ENCODE measurements around the gene NIM1K.
A peak's percentile ranks its signal among the peaks of the same experiment; 100 is the strongest.
"Not testable (repeated sequence)": the region's sequence is repeated elsewhere in the genome, so short reads cannot be mapped to it uniquely, and the experiment has no call there.

NIM1K gene

DNA sequence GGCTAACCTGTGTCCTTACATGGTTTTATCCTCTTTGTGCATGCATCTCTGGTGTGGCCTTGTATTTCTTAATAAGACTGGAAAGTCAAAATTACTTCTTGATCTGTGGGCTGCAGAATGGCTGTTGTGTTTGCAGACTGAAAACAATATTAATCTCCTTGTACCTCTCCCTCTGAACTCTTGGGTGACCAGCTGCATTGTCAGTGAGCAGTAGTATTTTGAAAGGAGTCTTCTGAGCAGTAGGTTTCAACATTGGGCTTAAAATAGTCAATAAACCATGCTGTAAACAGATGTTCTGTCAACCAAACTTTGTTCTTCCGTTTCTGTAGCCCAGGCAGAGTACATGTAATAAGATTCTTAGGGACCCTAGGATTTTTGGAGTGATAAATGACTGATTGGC lies 26.7 kb upstream of the NIM1K start:
- in situ Hi-C loops (cut with HindIII; ENCODE audit: low pct_unique_long_range_greater_than_20kb, low sequenced_read_pairs): no loop called here
- no peak for TF ChIP-seq JUND (IDR thresholded peaks at IDR 0.05; ENCODE audit: low read depth)
- DNase-seq (ENCODE audit: low read depth in 1 of 2, low spot score in 1 of 2): no peak

DNA sequence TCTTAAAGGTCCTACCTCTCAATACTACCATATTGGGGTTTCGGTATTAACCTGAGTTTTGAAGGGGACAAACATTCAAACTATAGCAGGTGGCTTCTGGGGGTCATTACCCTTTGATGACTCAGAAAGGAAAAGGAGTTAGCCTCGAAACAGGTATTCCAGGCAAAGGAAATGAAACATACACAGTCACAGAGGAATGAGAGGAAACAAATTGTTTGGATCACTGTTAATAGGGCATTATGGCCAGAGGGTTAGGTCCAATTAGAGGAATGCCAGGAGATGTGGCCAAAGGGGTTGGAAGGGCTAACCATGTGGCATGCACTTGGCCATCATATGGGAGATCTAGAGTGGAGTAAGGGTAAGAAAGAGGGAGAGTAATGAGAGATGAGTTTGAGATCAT lies 23.9 kb upstream of the NIM1K start:
- no peak for TF ChIP-seq JUND (IDR thresholded peaks at IDR 0.05; ENCODE audit: low read depth)
- no peak for DNase-seq (ENCODE audit: low read depth in 1 of 2, low spot score in 1 of 2)
- in situ Hi-C loops (cut with HindIII; ENCODE audit: low pct_unique_long_range_greater_than_20kb, low sequenced_read_pairs): no loop called here

DNA sequence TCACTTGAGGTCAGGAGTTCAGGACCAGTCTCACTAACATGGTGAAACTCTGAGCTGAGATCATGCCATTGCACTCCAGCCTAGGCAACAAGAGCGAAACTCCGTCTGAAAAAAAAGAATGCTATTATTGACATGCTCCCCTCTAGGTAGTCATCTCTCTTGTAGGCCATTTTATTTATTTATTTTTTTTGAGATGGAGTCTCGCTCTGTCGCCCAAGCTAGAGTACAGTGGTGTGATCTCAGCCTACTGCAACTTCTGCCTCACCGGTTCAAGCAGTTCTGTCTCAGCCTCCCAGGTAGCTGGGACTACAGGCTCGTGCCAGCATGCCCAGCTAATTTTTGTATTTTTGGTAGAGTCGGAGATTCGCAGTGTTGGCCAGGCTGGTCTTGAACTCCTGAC lies 20.6 kb upstream of the NIM1K start:
- no peak for TF ChIP-seq JUND (IDR thresholded peaks at IDR 0.05; ENCODE audit: low read depth)
- in situ Hi-C loops (cut with HindIII; ENCODE audit: low pct_unique_long_range_greater_than_20kb, low sequenced_read_pairs): no loop called here
- no peak for DNase-seq (ENCODE audit: low read depth in 1 of 2, low spot score in 1 of 2)

DNA sequence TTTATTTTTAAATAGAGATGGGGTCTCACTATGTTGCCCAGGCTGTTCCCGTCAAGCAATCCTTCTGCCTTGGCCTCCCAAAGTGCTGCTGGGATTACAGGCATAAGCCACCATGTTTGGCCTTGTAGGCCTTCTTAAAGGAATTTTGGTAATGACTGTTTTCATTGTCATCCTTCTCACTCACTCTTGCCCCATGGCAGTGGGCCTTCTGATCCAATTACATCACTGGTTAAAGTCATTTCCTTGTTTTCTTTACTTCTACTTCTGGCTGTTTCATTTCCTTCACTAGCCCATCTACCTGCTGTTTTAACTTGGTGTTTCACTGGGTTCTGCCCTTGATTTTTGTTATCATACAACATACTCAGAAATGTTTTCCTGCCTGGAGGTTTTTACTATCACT lies 20.1 kb upstream of the NIM1K start:
- no peak for DNase-seq (ENCODE audit: low read depth in 1 of 2, low spot score in 1 of 2)
- TF ChIP-seq JUND (IDR thresholded peaks at IDR 0.05; ENCODE audit: low read depth): no peak

DNA sequence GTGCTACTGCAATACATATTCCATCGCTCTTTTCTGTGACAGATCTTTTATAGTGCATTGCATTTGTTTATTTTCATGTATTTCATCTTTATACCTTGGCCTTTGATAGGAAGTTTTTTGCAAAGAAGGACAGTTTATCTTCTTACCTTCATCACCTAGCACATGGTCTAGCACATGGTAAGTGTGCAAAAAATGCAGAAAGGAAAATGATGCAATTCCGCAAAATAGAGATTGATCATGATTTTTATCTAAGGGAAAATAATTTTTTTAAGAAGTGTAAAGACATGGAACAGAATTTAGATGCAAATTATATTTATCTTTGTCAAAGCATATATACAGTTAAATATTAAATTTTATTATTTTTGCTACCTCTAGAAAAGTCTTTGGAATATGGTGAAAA lies 19.2 kb upstream of the NIM1K start:
- in situ Hi-C loops (cut with HindIII; ENCODE audit: low pct_unique_long_range_greater_than_20kb, low sequenced_read_pairs): no loop called here
- no peak for DNase-seq (ENCODE audit: low read depth in 1 of 2, low spot score in 1 of 2)
- no peak for TF ChIP-seq JUND (IDR thresholded peaks at IDR 0.05; ENCODE audit: low read depth)

More for the DNA sequence above, 20.1 kb upstream of the NIM1K start:
- in situ Hi-C loops (cut with HindIII; ENCODE audit: low pct_unique_long_range_greater_than_20kb, low sequenced_read_pairs): no loop called here

DNA sequence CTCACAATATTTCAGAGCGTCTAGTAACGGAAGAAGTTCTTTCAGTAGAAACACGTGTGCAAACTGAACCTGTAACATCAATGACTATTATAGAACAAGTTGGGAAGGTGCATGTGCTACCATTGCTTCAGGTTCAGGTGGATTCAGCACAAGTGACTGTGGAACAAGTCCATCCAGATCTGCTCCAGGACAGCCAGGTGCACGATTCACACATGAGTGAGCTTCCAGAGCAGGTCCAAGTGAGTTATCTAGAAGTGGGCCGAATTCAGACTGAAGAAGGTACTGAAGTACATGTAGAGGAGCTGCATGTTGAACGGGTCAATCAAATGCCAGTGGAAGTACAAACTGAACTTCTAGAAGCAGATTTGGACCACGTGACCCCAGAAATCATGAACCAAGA lies 17.4 kb upstream of the NIM1K start:
- no peak for DNase-seq (ENCODE audit: low read depth in 1 of 2, low spot score in 1 of 2)
- TF ChIP-seq JUND (IDR thresholded peaks at IDR 0.05; ENCODE audit: low read depth): no peak
- in situ Hi-C loops (cut with HindIII; ENCODE audit: low pct_unique_long_range_greater_than_20kb, low sequenced_read_pairs): no loop called here

DNA sequence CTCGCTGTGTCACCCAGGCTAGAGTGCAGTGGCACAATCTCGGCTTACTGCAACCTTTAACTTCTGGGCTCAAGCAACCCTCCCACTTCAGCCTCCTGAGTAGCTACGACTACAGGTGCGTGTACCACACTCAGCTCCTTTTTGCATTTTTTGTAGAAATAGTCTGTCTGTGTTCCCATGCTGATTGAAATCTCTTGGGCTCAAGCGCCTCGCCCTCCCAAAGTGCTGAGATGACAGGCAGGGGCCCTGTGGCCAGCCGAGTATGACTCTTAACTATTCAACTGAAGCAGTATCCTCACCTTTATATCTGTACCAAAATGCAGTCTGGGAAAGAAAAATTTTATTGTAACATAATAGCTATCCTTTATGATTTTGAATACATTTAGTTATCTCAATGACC lies 12.2 kb upstream of the NIM1K start:
- no peak for TF ChIP-seq JUND (IDR thresholded peaks at IDR 0.05; ENCODE audit: low read depth)
- in situ Hi-C loops (cut with HindIII; ENCODE audit: low pct_unique_long_range_greater_than_20kb, low sequenced_read_pairs): no loop called here
- DNase-seq (ENCODE audit: low read depth in 1 of 2, low spot score in 1 of 2): no peak

DNA sequence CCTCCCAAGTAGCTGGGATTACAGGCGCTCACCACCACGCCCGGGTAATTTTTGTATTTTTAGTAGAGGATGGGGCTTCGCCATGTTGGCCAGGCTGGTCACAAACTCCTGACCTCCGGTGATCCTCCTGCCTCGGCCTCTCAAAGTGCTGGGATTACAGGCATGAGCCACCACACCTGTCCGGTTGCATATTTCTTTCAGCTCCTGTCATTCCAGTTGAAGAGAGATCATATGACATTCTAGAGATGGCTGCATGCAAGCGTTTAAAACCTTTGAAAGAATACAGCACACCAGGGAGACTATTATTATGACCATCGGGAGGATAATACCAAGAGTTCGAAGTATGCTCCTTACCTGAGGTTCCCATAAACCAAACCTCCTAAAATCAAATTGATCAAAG lies 9.6 kb upstream of the NIM1K start:
- peak in 1 of 2 experiments; percentile 33 for DNase-seq (ENCODE audit: low read depth in 1 of 2, low spot score in 1 of 2)
- no peak for TF ChIP-seq JUND (IDR thresholded peaks at IDR 0.05; ENCODE audit: low read depth)
- in situ Hi-C loops (cut with HindIII; ENCODE audit: low pct_unique_long_range_greater_than_20kb, low sequenced_read_pairs): no loop called here

DNA sequence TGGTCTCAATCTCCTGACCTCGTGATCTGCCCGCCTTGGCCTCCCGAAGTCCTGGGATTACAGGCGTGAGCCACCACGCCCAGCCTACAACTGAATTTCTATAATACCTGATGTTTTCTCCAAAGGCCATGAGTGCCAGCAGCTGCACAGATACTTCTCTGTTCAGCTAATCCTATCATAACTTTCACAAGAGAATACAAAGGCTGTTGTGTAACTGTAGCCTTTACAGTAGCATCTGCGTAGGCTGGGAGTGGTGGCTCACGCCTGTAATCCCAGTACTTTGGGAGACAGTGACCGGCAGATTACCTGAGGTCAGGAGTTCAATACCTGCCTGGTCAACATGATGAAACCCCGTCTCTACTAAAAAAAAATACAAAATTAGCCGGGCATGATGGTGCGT lies 8.9 kb upstream of the NIM1K start:
- in situ Hi-C loops (cut with HindIII; ENCODE audit: low pct_unique_long_range_greater_than_20kb, low sequenced_read_pairs); DNase-seq (ENCODE audit: low read depth in 1 of 2, low spot score in 1 of 2): not testable (repeated sequence)

DNA sequence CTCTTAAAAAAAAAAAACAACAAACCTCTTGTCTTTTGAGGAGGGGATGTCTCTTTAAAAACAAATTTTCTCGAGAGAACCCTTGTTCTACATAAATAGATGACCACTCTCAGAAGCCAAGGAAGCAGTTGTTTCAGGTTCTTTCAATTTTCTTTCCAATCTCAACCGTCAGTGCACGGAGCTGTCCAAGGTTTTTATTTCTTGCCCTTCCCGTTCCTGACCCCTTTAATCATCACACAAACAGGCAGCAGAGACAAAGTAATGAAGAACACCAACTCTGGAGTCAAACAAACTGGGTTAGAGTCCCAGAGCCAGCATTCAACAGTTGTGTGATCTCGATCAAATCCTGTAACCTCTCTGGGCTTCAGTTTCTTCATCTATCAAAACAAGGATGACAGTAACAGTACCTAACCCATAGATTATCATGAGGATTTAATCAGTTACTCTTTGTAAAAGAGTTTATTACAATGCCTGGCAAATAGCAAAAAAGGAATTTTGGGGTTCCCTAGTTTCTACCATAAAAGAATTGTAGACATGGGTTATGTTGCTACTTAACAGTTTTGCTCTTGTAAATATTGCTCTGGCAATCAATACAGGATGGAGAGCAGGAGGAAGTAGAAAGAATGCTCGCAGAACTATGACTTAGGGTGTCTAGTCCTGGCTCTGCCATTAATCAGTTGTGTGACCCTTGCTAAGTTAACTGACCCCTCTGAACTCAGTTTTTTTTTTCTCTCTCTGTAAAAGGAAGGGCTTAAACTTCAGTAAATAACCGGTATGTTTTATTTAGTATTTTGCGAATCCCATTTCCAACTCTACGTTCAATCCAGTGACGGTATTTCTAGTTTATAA lies 1.0 kb upstream of the NIM1K start:
- no peak for TF ChIP-seq JUND (IDR thresholded peaks at IDR 0.05; ENCODE audit: low read depth)
- in situ Hi-C loops (cut with HindIII; ENCODE audit: low pct_unique_long_range_greater_than_20kb, low sequenced_read_pairs): no loop called here
- DNase-seq (ENCODE audit: low read depth in 1 of 2, low spot score in 1 of 2): peak; percentile 41 to 54

DNA sequence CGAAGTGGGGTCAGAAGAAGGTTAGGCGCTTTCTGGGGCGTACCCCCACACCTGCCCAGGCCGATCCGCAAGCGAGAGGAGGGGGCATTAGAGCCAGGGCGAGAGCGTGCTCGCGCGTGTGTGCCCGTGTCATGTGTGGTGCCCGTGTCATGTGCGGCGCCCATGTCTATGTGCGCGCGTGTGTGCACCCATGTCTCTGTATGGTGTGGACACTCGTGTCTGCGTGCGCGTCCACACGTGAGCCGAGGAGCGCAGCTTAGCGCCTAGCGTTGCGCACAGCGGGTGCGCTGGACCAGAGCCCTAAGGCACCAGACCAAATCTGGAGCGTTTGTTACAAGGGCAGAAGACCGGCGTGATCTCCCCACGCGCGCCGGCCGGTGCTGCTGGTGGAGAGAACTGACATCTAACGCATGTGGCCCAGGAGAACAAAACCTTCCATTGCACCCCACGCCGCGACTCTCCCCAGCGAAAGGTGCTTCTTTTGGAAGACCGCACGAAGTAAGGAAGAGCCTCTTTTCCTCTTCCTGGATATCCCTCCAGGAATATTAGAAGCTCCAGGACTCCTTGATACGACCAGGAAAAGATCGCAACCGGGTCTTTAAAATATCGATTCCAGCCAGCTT lies 644 bp downstream of the NIM1K start:
- in situ Hi-C loops (cut with HindIII; ENCODE audit: low pct_unique_long_range_greater_than_20kb, low sequenced_read_pairs): no loop called here

DNA sequence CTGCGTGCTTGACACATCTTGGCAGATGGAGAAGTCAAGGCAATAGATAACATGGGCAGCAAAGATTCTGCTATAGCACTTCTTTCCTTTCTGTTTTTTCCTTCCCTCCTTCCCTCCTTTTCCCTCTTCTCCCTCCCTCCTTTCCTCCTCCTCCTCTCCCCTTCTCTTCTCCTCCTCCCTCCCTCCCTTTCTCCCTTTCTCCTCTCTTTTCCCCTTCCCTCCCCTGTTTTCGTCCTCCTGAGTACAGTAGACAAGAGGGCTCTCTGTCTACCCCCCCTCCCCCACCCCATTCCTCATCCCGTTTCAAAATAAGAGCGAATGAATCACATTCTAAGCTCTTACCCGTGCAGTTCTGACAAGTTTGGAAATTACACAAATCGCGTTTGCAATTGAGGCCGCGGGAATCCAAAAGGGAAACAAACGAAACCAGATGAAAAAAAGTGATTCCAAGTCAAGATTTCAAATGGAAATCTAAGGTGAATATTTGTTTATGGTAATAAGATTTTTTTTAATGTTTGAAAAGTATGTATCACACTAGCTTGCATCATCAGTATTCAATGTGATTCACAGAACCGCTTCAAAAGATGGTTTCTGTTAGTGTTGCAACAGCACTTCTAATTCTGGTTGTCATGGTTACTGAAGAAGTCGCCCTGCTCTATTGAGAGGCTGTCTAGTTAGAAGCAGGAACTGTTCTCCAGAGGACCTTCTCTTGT lies 1.3 kb downstream of the NIM1K start:
- peak in 1 of 2 experiments; percentile 34 for DNase-seq (ENCODE audit: low read depth in 1 of 2, low spot score in 1 of 2)
- in situ Hi-C loops (cut with HindIII; ENCODE audit: low pct_unique_long_range_greater_than_20kb, low sequenced_read_pairs): no loop called here
- TF ChIP-seq JUND (IDR thresholded peaks at IDR 0.05; ENCODE audit: low read depth): no peak

More for the DNA sequence above, 644 bp downstream of the NIM1K start:
- peak in 1 of 2 experiments; percentile 33 for DNase-seq (ENCODE audit: low read depth in 1 of 2, low spot score in 1 of 2)
- no peak for TF ChIP-seq JUND (IDR thresholded peaks at IDR 0.05; ENCODE audit: low read depth)

DNA sequence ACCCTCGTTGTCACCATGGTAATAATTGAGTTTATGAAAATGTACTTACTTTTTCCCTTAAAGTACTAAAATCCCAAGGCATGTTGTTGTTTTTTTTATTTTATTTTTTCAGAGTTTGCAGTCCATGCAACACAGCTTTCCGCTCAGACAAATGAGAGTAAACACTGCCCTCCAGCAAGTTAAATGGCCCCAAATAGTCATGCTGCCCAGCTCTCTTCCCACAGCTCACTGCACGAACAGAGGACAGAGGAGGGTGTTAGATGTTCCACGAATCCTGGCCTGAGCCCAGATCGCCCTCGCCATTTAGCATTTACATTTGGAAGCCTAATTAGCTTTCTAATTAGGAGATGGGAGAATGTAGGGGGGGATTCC lies 1.9 kb downstream of the NIM1K start:
- in situ Hi-C loops (cut with HindIII; ENCODE audit: low pct_unique_long_range_greater_than_20kb, low sequenced_read_pairs): no loop called here
- no peak for DNase-seq (ENCODE audit: low read depth in 1 of 2, low spot score in 1 of 2)
- no peak for TF ChIP-seq JUND (IDR thresholded peaks at IDR 0.05; ENCODE audit: low read depth)

All from T47D (cell line).